Osteoblast (primary cell): ENCODE measurements around the gene AGK. TPM values are rescaled to one million over a fixed set of nuclear protein-coding genes. Genes with fewer than 3 reads are reported as not detected.

Source experiments
- DNase-seq: peaks from one replicate; pipeline ENCODE4 v3.0.0; 2011; ENCODE audit warnings: low spot score, mixed read lengths; ENCODE audit not compliant: insufficient read length; ENCODE audit errors: missing footprints
- H2AFZ ChIP-seq: 2 replicates; pipeline ENCODE4 v1.6.0; 2011; ENCODE audit warnings: mild to moderate bottlenecking, low read length
- H3K27ac ChIP-seq: 2 replicates; pipeline ENCODE4 v1.5.1; 2011; ENCODE audit warnings: mild to moderate bottlenecking, low read depth, low read length, moderate library complexity
- H3K27me3 ChIP-seq: 2 replicates; pipeline ENCODE4 v1.6.0; 2012; ENCODE audit warnings: mild to moderate bottlenecking, control low read depth, inconsistent platforms, low read length, moderate library complexity; ENCODE audit not compliant: insufficient read depth
- H3K36me3 ChIP-seq: 2 replicates; pipeline ENCODE4 v1.5.1; 2011; ENCODE audit warnings: mild to moderate bottlenecking, low read length, control low read depth, moderate library complexity; ENCODE audit not compliant: insufficient read depth
- H3K4me1 ChIP-seq: 2 replicates; pipeline ENCODE4 v1.5.1; 2011; ENCODE audit warnings: mild to moderate bottlenecking, low read length, control low read depth, moderate library complexity; ENCODE audit not compliant: insufficient read depth
- H3K4me2 ChIP-seq: 2 replicates; pipeline ENCODE4 v1.6.0; 2011; ENCODE audit warnings: mild to moderate bottlenecking, low read length; ENCODE audit not compliant: insufficient read depth
- H3K4me3 ChIP-seq: fragments of 200-600 bp; sonication (generic); 3 replicates; pipeline ENCODE4 v1.5.1; 2012; ENCODE audit warnings: mild to moderate bottlenecking, low read length, inconsistent platforms; ENCODE audit not compliant: insufficient read depth
- H3K79me2 ChIP-seq: 2 replicates; pipeline ENCODE4 v1.6.0; 2012; ENCODE audit warnings: mild to moderate bottlenecking, low read length, control low read depth, inconsistent platforms; ENCODE audit not compliant: insufficient read depth
- H3K9me3 ChIP-seq: 2 replicates; pipeline ENCODE4 v1.5.1; 2011; ENCODE audit warnings: low read depth, low read length, control low read depth
- H4K20me1 ChIP-seq: 2 replicates; pipeline ENCODE4 v1.6.0; 2012; ENCODE audit warnings: mild to moderate bottlenecking, low read length, control low read depth; ENCODE audit not compliant: insufficient read depth
- total RNA-seq: library from RNA; depleted of rRNA; stranded (reverse); fragments of >200 nt; gene quantifications from 2 replicates; pipeline ENCODE4 v1.2.3, GENCODE V29; 2012
- TF ChIP-seq, protein P1 (sequence below): IDR thresholded peaks from 2 replicates; pipeline ENCODE4 v1.5.1; 2011; ENCODE audit warnings: mild to moderate bottlenecking, low read depth, low read length, moderate library complexity; ENCODE audit errors: extremely low read depth

Gene AGK
- total RNA-seq, 1 donor, result 26.1 TPM

DNA sequence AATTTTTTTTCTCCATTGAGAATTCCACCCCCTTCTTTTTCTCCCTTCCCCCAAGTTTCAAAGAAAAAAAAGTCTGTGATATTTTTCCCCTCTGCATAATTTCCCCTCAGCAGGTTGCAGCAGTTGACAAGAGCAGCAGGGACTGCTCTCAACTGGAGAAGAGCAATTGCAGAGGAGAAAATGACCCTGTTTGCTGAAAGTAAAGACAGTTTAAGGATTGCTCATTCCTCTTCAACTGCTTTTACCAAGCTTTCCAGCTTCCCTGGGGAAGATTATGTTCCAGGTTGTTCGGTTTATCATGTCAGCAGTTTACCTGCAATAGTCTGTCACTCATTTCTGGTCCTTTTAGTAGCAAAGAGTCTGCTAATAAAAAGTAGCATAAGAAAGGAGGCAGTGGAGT lies 16.2 kb downstream of the AGK start:
- H4K20me1 ChIP-seq, result peaks cover 3% of the 10 kb centered on the region
- no peak overlapping the region for H3K4me2 ChIP-seq
- TF ChIP-seq, protein P1, sequence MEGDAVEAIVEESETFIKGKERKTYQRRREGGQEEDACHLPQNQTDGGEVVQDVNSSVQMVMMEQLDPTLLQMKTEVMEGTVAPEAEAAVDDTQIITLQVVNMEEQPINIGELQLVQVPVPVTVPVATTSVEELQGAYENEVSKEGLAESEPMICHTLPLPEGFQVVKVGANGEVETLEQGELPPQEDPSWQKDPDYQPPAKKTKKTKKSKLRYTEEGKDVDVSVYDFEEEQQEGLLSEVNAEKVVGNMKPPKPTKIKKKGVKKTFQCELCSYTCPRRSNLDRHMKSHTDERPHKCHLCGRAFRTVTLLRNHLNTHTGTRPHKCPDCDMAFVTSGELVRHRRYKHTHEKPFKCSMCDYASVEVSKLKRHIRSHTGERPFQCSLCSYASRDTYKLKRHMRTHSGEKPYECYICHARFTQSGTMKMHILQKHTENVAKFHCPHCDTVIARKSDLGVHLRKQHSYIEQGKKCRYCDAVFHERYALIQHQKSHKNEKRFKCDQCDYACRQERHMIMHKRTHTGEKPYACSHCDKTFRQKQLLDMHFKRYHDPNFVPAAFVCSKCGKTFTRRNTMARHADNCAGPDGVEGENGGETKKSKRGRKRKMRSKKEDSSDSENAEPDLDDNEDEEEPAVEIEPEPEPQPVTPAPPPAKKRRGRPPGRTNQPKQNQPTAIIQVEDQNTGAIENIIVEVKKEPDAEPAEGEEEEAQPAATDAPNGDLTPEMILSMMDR, result no peak
- no peaks in the 10 kb centered on the region for H3K9me3 ChIP-seq
- no peak overlapping the region for H3K4me3 ChIP-seq
- no peak for DNase-seq
- H3K79me2 ChIP-seq, result peaks cover 10% of the 10 kb centered on the region
- H3K27me3 ChIP-seq, result no peaks in the 10 kb centered on the region
- H2AFZ ChIP-seq, result no peak overlapping the region
- peaks cover 5% of the 10 kb centered on the region for H3K36me3 ChIP-seq
- no peaks in the 10 kb centered on the region for H3K4me1 ChIP-seq
- H3K27ac ChIP-seq, result no peak overlapping the region

DNA sequence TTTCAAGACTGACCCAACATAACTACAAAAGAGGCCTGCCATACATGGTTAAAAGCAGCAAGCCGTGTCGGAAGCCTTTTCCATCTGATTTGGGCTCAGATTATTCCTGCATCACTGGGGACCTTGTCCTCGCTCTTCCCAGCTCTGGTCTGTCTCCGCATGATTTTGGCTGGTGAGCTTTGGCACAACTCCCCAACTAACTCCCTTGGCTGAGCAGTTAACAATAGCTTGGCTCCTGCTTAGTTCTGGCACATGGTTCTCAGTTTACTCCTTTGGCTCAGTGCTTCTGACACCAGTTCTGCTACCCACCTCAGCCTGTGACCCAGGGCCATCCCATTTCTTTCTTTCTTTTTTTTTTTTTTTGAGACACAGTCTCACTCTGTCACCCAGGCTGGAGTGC lies 17.0 kb downstream of the AGK start:
- no peak for DNase-seq
- H3K4me1 ChIP-seq, result no peaks in the 10 kb centered on the region
- H3K27ac ChIP-seq, result no peak overlapping the region
- H3K27me3 ChIP-seq, result no peaks in the 10 kb centered on the region
- peaks cover 5% of the 10 kb centered on the region for H3K36me3 ChIP-seq
- H3K9me3 ChIP-seq, result no peaks in the 10 kb centered on the region
- TF ChIP-seq, protein P1, result no peak
- no peak overlapping the region for H3K4me3 ChIP-seq
- H2AFZ ChIP-seq, result no peak overlapping the region
- peaks cover 5% of the 10 kb centered on the region for H3K79me2 ChIP-seq
- no peak overlapping the region for H3K4me2 ChIP-seq
- no peaks in the 10 kb centered on the region for H4K20me1 ChIP-seq

DNA sequence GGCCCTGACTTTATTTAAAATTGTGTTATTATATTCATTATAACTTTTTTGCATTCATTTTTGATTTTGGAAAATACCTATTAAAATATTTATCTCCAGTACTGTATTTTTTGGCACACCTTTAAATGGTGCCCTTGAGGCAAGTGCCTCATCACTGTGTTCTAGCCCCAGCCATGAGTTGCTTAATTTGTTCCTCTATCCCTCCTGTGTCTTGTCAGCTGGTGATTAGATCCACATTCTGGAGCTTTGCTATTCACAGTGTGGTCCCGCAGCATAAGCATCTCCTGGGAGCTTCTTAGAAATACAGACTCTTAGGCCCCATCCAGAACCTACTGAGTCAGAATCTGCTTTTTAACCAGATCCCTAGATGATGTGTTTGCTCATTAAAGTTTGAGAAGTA lies 19.8 kb downstream of the AGK start:
- Histone ChIP-seq H3K9me3 (no peaks in the 10 kb centered on the region), H4K20me1 (no peaks in the 10 kb centered on the region), H3K4me2 (no peak overlapping the region), H3K36me3 (no peaks in the 10 kb centered on the region), H3K79me2 (peaks cover 3% of the 10 kb centered on the region), H3K4me1 (no peaks in the 10 kb centered on the region), H3K27me3 (no peaks in the 10 kb centered on the region), H3K4me3 (no peak overlapping the region), H3K27ac (no peak overlapping the region), H2AFZ (no peak overlapping the region)
- no peak for DNase-seq
- TF ChIP-seq, protein P1, result no peak

DNA sequence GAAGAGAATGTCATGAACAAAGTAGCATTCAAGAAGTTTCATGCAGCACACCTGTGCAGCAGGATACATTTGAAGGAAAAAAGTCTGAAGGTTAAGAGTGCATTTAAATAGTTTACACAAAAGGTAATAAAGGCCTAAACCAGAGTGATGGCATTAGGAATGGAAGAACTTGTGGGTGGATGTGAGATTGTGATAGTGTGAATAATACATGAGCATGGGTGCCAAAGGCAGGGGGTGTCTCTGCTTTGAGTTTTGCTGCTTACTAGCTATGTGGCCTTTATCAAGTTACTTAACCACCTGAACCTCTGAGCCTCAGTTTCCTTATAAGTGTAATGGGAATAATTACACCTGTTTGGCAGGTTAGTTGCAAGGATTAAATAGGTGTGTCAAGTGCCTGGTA lies 21.0 kb downstream of the AGK start:
- H4K20me1 ChIP-seq, result no peaks in the 10 kb centered on the region
- DNase-seq, result no peak
- no peaks in the 10 kb centered on the region for H3K36me3 ChIP-seq

More for the DNA sequence above, 21.0 kb downstream of the AGK start:
- Histone ChIP-seq H3K27me3 (no peaks in the 10 kb centered on the region), H3K4me1 (no peaks in the 10 kb centered on the region), H3K9me3 (no peaks in the 10 kb centered on the region), H3K79me2 (peaks cover 3% of the 10 kb centered on the region), H3K4me3 (no peak overlapping the region), H2AFZ (no peak overlapping the region), H3K27ac (no peak overlapping the region), H3K4me2 (no peak overlapping the region)
- TF ChIP-seq, protein P1, result no peak
